ENCODE results near the gene TIMM10.
A peak's percentile ranks its signal among the peaks of the same experiment; 100 is the strongest.
"Not testable (repeated sequence)": the region's sequence is repeated elsewhere in the genome, so short reads cannot be mapped to it uniquely, and the experiment has no call there.

TIMM10 gene

DNA sequence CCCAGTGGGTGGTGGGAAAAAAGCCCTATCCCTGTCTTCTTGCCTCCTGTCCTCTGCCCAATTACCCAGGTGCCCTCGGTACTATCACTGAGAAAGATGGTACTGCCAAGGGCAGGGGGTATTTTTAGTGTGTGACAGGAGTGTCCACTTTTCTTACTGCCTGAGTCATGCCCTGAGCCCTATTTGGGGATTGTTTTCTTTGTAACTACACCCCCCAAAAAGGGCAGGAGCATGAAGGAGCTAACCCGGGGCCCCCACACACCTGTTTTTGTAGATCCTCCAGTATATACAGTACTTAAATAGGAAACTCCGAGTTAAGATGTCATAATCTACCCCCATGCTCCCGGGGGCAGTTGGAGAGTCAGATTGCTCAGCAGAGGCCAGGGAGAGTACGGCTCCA is 10.6 kb upstream of the TIMM10 start:
- no peak for DNase-seq

DNA sequence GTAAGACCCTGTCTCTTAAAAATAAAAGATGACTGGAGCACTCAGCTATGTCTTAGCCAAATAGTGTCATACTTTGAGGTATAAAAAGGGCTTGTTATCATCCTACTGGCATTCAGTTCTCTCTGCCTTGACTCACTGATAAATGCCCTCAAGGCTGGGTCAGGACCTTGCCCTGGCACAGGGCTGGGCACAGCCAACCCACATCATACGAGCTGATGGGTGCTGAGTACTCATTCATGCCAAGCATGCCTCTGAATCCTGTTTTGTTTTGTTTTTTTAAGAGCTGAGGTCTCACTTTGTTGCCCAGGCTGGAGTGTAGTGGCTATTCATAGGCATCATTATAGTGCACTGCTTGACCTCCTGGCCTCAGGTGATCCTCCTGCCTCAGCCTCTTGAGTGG is 8.8 kb upstream of the TIMM10 start:
- no peak for DNase-seq

GRCh38 chr11:57536947-57537619 is 6.5 kb upstream of the TIMM10 start, which contains the start of gene SMTNL1:
TSS of gene SMTNL1 (plus strand) at chr11:57537595. CDS start at chr11:57542643, 5,048 bp downstream.
- DNase-seq = no peak

- DNase-seq = not testable (repeated sequence)
Observed at GRCh38 chr11:57534449-57534848, 3.9 kb upstream of the TIMM10 start.

- DNase-seq = no peak
Observed at GRCh38 chr11:57530215-57530595, 349 bp downstream of the TIMM10 start.

GRCh38 chr11:57529012-57529411 is 1.5 kb downstream of the TIMM10 start:
- no peak for DNase-seq

GRCh38 chr11:57527056-57527631 is 3.4 kb downstream of the TIMM10 start:
- DNase-seq = peak; percentile 71 to 77

DNA sequence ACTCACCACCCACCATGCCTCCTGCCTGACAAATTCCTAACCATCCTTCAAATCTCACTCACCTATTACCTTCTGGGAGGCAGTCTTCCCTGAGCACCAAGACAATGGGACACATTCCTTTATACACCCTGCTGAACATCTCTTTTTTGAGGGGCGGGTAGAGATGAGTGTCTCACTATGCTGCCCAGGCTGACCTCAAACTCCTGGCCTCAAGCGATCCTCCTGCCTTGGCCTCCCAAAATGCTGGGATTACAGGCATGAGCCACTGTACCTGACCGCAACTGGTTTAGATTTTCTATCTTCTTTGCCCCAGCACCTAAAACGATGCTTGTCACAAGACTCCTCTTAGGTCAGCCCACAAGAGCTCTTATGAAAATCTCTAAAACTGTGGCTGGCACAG is 7.1 kb downstream of the TIMM10 start:
- DNase-seq = no peak

GRCh38 chr11:57521116-57521515 is 9.4 kb downstream of the TIMM10 start:
- DNase-seq = no peak

DNA sequence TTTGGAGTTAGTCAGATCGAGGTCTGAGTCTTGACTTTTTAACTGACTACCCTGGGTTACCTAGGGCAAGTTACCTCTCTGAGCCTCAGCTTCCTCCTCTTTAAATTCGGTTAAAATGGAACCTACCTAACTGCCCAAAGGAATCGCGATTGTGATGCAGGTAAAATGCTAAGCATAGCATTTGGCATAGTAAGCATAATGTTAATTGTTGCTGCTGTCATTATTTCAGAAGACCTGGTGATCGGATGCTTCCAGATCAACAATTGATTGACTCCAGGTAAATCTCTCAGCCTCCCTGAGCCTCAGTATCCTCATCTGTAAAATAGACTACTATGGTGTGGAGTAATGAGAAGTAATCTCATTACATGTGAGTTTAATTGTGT is 14.5 kb downstream of the TIMM10 start:
- DNase-seq = no peak

- DNase-seq = peak in 1 of 2 donors; percentile 16
Observed at GRCh38 chr11:57515332-57516060, 15.1 kb downstream of the TIMM10 start, which contains the start of gene SLC43A1. TSS of gene SLC43A1 (minus strand) at chr11:57515702. CDS start at chr11:57514111, 1,591 bp downstream.

DNA sequence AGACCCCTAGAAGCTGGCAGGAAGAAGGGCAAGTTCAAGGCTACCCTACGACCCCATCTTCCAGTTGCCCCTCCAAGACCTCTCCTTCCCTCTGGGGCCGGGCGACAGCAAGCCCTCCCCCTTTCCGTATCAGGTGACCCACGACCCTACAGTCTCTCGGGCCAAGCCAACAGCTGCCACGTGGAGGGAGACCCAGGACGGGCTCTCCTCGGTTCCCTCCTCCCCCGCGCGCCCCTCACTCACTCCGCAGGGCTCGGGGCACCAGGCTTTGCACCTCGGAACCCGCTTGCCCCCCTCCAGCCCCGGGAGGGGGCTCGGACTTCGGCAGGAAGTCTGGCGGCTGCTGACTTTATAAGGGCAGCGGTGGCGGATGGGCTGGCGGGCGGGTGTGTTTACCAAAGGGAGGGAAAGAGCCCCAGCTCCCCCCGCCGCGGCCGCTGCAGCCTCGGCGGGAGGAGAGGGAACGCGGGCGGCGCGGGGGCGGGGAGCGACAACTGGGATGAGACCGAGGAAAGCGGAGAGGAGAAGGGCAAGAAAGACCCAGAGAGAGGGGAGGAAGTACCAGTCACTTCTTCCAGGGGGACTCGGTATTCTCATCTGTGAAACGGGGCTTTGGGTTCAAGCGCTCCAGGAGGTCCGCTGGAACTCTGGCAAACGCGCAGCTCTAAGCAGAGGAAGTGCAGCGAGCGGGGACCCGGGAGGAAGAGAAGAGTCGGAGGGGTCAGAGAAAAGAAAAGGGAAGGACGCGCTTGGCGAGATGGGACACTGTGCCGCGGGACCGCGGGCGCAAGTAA is 15.8 kb downstream of the TIMM10 start:
- peak in 1 of 2 donors; percentile 44 for DNase-seq

DNA sequence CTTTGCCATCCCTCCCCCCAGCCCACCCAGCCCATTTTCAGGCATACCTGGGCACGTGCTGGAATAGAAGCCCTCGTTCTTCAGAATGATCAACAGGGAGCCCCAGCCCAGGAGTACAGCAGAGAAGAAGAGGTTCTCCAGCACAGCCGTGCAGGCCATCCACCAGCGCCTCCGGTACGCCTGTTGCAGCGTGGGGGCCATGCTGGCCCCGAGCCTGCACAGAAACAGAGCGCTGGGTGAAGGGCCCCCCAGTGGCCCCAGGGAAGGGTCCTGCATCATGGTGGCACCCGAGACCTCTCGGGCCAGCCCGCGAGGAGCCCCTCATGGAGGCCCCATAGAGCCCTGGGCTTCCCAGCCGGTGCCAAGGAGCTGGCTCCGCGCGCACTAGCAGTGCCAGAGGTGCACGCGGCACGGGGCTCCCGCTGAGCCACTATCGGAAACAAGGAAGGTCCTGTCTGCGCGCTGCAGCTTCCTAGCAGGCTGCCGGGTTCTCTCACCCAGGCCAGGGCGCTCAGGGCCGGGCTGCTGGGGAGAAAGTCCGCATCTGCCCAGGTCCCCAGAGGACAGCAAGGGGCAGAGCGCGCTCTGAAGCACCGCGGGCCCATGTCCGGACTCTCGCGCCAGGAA is 16.5 kb downstream of the TIMM10 start:
- DNase-seq = peak in 1 of 2 donors; percentile 27

DNA sequence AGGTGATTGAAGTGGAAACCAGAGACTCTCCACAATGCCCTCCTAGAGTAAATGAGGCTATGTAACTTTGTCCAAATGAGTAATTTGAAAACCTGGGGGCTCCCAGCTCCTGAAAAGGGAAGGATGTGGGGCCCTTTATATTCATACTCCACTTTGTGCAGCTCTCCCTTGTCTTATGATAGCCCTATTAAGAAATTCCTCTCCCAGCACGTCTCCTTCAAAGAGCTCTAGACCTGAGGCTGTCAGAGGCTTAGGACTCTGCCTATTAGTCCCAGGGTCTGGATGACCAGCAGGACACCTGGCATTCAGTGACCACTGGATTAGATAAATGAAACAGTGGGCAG is 17.1 kb downstream of the TIMM10 start:
- no peak for DNase-seq

DNA sequence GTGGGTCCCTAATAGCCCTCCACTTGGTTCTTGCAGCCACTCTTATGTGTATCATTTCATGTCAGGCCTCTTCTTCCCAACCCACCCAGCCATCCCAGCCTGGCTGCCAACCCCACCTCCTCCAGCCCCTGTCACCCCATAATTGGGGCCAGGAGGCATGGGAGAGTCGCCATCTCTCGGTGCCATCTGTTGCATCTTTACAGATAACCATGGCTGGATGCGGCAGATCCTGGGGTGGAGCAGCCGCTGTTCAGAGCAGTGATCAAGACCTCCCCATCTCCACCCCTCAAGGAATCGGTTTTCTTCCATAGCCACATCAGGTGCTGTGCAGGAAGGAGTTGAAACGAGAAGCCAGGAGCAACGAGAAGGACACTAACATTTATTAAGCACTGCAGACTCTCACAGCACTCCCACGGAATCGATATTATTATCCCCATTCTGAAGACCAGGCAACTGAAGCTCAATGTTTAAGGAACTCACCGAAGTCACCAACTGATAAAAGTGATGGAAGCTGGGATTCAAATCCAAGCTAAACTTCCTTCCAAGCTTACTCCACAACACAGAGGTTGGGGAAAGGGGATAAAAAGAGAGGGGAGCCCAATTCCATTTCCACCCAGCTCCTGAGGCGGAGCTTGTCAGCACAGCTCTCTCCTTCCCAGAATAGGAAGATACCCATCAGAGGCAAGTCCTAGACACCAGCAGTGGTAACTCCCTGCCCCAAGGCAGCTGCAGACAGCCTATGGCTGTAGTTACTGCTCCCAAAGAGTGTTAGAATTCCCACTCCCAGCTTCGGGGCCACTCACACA is 17.7 kb downstream of the TIMM10 start:
- DNase-seq = no peak

- no peak for DNase-seq
Observed at GRCh38 chr11:57511741-57512430, 18.7 kb downstream of the TIMM10 start.

- DNase-seq = no peak
Observed at GRCh38 chr11:57508341-57509170, 22.0 kb downstream of the TIMM10 start.

DNA sequence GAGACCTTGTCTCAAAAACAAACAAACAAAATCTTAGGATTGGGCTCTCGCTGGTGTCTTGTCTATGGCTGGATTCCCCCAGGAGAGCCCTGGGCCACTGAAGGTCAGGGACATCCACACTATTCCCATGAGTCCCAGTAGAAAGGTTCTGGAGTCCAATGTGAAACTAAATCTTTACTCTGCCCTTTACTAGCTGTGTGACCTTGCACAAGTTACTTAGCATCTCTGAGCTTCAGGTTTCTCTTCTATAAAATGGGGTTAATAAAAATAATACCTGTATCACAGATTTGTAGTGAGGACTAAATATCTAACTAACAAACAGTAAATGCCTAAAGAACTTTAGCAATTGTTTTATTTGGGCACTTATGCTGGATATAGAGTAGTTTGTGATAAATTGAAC is 24.0 kb downstream of the TIMM10 start:
- no peak for DNase-seq

DNA sequence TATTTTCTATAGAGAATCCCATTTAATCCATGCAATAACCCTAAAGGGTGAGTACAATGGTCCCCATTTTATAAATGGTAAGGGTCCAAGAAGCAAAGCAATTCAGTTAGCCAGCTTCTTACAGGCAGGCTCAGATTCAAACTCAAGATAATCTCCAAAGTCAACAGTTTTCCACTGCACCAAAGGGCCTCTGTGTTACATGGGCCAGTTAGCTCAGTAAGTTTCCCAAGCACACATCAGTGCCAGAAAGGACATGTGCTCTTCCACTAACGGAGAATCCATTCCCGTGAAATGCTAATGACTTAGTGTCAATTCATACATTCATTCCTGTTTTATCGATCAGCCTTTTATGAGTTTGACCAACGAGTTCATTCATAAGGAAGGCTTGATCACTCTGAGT is 26.0 kb downstream of the TIMM10 start:
- no peak for DNase-seq

GRCh38 chr11:57502870-57503269 is 27.7 kb downstream of the TIMM10 start:
- DNase-seq = no peak

All from CD4-positive, alpha-beta T cell treated with Interleukin-4 for 1 hour (primary cell).